Muscle layer of duodenum (tissue), 2 donors: ENCODE results near the gene SUPT3H.

Experiments
- H3K27ac ChIP-seq: one replicate; pipeline ENCODE4 v1.7.0; 2013; ENCODE audit warnings: mild to moderate bottlenecking, low read length
- H3K27me3 ChIP-seq: one replicate; pipeline ENCODE4 v1.7.0; 2013; ENCODE audit warnings: low read depth, mild to moderate bottlenecking, control low read depth, low read length
- H3K36me3 ChIP-seq, 2 donors: one replicate each; pipeline ENCODE4 v1.7.0; 2013; ENCODE audit warnings: low read length in 2 of 2, control low read depth in 1 of 2, mild to moderate bottlenecking in 1 of 2; ENCODE audit not compliant: insufficient read depth in 2 of 2, control insufficient read depth in 1 of 2
- H3K4me1 ChIP-seq, 2 donors: one replicate each; pipeline ENCODE4 v1.7.0; 2013; ENCODE audit warnings: low read length in 2 of 2, mild to moderate bottlenecking in 2 of 2, control low read depth in 1 of 2, moderate library complexity in 1 of 2; ENCODE audit not compliant: insufficient read depth in 2 of 2, control insufficient read depth in 1 of 2
- H3K4me3 ChIP-seq, 2 donors: one replicate each; pipeline ENCODE4 v1.7.0; 2013; ENCODE audit warnings: low read length in 2 of 2, low read depth in 1 of 2, mild to moderate bottlenecking in 1 of 2
- H3K9me3 ChIP-seq, 2 donors: one replicate each; pipeline ENCODE4 v1.7.0; 2013; ENCODE audit warnings: low read length in 2 of 2, control low read depth in 1 of 2, mild to moderate bottlenecking in 1 of 2; ENCODE audit not compliant: control insufficient read depth in 1 of 2
- donor health status: healthy.

The SUPT3H gene

DNA sequence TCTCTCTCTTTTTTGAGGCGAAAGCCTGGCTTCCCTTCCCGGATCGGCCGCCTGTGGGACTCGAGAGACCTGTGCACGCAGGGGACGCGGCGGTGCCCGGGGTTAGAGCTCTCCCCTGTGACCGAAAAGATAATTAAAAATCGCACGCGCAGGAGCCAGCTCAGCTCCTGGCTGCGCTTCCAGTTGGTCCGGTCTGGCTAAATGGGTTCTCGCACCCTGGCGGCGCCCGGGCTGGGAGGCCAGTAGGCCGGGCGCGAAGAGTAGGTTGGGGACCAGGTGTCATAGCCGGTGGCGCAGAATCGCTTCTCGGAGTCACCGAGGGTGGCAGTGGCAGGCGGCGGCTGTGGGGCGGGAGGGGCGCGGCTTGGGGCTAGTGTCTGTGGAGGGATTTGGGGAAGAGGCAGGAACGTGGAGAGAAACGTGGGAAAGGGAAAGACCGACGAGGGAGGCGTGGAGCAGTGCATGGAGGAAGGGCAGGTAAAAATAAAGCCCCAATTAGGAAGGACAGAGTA lies 41.9 kb upstream of the SUPT3H start:
- H3K27me3 ChIP-seq: peaks cover 42% of the 10 kb centered on the region

DNA sequence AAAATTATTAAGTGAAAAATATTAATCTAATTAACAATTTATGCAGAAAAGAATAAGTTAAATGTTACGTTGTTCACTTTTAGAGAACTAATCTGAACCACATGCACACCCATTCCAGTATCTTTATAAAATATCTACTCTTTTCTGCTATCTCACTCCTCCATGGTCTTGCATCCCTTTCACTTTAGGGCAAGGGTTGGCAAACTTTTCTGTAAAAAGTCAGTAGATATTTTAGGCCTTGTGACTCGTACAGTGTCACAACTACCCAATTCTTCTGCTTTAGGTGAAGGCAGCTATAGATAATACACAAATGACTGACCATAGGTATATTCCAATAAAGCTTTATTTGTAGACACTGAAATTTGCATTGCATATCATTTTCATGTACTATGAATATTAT lies 39.7 kb upstream of the SUPT3H start:
- Histone ChIP-seq H3K36me3 (no peaks in the 10 kb centered on the region), H3K27ac (no peak overlapping the region), H3K27me3 (peaks cover 33% of the 10 kb centered on the region), H3K4me3 (no peak overlapping the region), H3K9me3 (no peaks in the 10 kb centered on the region), H3K4me1 (peaks cover 0 to 22% of the 10 kb centered on the region in 2 donors)

More for the DNA sequence above, 41.9 kb upstream of the SUPT3H start:
- H3K27ac ChIP-seq: no peak overlapping the region
- H3K36me3 ChIP-seq: no peaks in the 10 kb centered on the region
- H3K9me3 ChIP-seq: no peaks in the 10 kb centered on the region
- peak overlapping the region; percentile 8 to 53 for H3K4me3 ChIP-seq
- peaks cover 0 to 34% of the 10 kb centered on the region in 2 donors for H3K4me1 ChIP-seq

DNA sequence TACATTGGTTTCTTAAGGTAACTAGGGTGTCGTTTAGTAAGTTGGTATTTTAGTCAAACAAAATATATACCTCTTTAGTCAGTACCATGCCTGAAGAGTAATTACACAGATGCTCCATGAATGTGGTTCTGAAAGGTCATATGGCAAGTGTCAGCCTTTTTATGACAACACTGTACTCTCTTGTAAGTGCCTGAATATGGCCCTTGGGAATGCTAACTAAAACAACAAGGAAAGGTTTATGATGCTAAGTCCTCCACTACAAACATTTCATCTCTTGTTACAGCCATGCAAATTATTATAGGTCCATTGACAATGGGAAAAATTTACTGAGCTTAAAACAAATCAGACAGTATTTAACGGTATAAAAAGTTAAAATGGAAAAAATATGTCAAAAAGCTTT lies 39.0 kb upstream of the SUPT3H start:
- no peak overlapping the region for H3K4me3 ChIP-seq
- no peaks in the 10 kb centered on the region for H3K9me3 ChIP-seq
- H3K27ac ChIP-seq: no peak overlapping the region
- H3K4me1 ChIP-seq: peaks cover 0 to 17% of the 10 kb centered on the region in 2 donors
- H3K27me3 ChIP-seq: peaks cover 33% of the 10 kb centered on the region
- H3K36me3 ChIP-seq: no peaks in the 10 kb centered on the region

DNA sequence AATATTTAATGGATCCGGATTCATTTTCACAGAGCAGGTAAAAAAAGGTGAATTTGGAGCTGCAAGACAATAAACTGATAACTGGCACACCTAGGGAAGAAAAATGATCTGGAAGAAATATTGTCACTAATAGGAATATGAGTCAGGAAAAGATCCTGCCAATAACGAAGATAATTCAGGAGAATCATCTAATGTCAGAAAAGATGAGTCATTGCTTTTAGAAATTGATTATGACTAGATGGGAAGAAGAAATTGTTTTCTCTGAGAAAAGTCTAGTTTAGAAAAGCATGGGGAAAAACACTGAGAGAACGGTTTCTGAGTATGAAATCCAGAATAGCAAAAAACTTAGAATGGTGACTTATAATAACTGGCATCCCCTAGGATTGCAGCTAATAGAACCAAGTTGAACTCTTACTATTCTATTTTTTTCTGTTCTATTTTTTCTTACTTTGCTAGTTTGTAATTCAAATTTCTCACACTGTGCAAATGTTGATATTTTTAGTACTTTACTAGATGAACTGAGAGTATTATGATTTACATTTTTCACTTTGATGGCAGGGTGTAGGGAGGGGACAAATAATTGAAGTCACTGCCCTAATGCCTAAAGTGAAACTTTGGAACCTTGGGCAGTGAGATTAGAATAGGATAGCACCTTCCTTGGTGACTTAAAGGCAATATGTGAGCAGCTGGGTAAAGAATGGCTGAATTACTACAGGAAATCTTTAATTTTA lies 38.2 kb upstream of the SUPT3H start:
- H3K27ac ChIP-seq: no peak overlapping the region
- H3K36me3 ChIP-seq: no peaks in the 10 kb centered on the region
- no peaks in the 10 kb centered on the region for H3K9me3 ChIP-seq
- peaks cover 26% of the 10 kb centered on the region for H3K27me3 ChIP-seq
- H3K4me1 ChIP-seq: peaks cover 0 to 11% of the 10 kb centered on the region in 2 donors
- H3K4me3 ChIP-seq: no peak overlapping the region

DNA sequence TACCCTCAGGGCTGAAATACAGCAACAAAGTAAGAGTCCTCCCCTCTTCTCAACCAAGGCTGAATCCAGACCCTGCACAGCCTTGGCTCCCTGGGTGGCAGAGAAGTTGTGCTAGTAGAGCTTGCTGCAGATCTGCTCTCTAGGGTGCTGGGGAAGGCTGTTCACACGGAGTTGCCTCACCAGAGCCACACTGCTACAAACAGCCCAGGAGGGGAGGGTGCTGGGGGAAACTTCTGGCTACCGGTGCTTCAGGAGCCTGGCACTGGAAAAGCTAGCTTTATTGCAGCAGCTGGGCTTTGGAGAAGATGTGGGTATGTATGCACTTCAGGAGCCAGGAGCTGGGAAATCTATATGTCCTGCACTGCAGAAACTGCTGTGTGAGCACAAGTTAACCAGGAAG lies 37.6 kb upstream of the SUPT3H start:
- Histone ChIP-seq H3K4me3 (no peak overlapping the region), H3K4me1 (peaks cover 0 to 11% of the 10 kb centered on the region in 2 donors), H3K27ac (no peak overlapping the region), H3K36me3 (no peaks in the 10 kb centered on the region), H3K9me3 (no peaks in the 10 kb centered on the region), H3K27me3 (peaks cover 19% of the 10 kb centered on the region)

DNA sequence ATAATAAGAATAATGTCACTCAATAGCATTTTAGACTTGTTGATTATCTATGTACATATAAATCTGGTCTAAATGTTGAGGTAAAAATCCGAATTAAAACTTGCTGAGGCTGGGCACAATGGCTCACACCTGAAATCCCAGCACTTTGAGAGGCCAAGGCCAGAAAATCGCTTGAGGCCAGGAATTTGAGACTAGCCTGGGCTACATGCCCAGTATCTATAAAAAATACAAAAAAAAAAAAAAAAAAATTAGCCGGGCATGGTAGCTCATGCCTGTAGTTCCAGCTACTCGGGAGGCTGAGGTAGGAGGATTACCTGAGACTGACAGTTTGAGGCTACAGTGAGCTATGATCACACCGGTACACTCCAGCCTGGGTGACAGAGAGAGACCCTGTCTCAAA lies 34.2 kb upstream of the SUPT3H start:
- Histone ChIP-seq H3K27ac (no peak overlapping the region), H3K27me3 (no peaks in the 10 kb centered on the region), H3K9me3 (no peaks in the 10 kb centered on the region), H3K4me3 (no peak overlapping the region), H3K4me1 (no peaks in the 10 kb centered on the region), H3K36me3 (no peaks in the 10 kb centered on the region)

DNA sequence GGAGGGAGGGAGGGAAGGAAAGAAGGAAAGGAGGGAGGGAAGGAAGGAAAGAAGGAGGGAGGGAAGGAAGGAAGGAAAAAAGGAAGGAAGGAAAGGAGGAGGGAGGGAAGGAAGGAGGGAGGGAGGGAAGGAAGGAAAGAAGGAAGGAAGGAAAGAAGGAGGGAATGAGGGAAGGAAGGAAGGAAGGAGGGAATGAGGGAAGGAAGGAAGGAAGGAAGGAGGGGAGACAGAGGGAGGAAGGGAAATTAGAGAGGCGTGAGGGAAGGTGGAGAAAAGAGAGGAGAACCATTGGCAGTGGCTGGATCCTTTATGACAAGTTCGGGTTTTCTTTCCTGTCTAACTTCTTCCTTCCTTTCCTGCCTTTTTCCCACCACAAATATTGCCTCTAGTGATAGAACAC lies 22.3 kb upstream of the SUPT3H start:
- Histone ChIP-seq H3K27me3 (no peaks in the 10 kb centered on the region), H3K4me3 (no peak overlapping the region), H3K9me3 (no peaks in the 10 kb centered on the region), H3K27ac (no peak overlapping the region), H3K36me3 (no peaks in the 10 kb centered on the region), H3K4me1 (no peaks in the 10 kb centered on the region)

DNA sequence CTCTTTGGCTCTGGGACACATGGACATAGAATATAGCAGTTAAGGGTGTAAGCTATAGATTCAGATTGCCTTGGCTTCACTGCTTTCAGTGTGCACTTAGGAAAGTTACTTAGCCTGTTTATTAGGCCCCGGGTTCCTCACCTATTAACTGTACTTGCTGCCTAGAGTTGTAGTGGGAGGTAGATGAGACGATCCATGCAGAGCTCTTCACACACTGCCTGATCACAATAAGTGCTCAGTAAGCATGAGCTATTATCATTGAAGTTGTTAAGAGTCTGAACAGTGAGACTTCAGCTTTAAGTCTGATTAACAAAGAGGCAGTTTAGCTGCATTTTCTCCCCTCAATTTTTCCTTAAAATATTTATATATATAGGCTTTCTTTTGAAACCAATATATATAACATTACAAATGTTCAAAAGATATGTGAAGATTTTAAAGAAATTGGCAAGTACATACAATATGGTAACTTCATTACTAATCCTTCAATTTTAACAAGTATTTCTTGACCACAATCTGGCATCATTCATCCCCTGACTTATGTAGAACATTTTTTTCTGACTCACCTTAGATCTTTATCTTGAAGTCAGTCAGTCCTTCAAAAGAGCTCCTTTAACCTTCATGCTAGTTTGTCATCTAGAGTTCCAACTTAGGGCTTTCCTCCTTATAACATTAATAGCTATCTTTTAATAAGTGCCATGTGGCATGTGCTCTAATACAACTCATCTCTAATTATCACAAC lies 20.5 kb upstream of the SUPT3H start:
- no peaks in the 10 kb centered on the region for H3K4me1 ChIP-seq
- no peaks in the 10 kb centered on the region for H3K36me3 ChIP-seq
- no peaks in the 10 kb centered on the region for H3K9me3 ChIP-seq
- H3K4me3 ChIP-seq: no peak overlapping the region
- H3K27ac ChIP-seq: no peak overlapping the region
- H3K27me3 ChIP-seq: no peaks in the 10 kb centered on the region

DNA sequence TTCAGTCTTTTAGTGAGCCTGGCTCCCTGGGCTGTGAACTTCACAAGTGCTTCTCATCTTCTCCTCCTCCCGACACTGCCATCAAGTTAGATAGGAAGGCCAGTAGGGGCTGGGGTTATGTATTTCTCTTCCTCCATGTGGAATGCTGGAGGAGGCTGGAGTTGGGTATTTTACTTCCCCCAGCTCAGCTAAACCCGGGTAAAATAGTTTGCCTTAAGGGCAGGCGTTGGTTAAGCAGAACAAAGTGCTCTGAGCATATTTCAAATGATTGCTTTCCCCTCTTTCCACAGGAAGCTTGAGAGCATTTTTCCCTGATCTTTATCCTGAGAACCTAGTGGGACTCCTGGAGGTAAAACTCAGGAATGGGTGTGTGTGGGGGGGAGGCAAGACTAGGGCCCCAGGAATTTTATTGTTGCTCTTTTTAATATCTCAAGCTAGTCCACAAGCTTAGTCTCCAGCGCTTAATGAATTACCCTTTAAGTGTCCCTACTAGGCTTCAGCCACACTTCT lies 16.9 kb upstream of the SUPT3H start:
- H3K9me3 ChIP-seq: no peaks in the 10 kb centered on the region
- no peaks in the 10 kb centered on the region for H3K27me3 ChIP-seq
- no peaks in the 10 kb centered on the region for H3K36me3 ChIP-seq
- H3K4me3 ChIP-seq: no peak overlapping the region
- no peak overlapping the region for H3K27ac ChIP-seq
- H3K4me1 ChIP-seq: no peaks in the 10 kb centered on the region

DNA sequence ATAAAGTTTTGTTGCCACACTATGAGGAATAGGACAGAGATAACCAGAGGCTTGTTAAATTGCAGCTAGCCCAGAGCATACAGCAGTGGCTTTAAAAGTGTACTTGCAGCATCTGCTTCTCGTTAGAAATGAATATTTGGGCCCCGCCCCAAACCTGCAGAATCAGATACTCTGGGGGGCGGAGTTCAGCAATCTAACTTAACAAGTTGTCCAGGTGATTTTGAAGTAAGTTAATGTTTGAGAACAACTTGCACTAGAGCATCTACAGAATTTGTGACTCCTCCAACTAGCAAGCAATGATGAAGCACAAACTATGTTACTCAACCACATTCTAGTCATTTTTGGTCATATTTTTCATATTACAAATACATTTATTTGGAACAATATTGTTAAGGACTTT lies 10.6 kb upstream of the SUPT3H start:
- Histone ChIP-seq H3K4me3 (no peak overlapping the region), H3K27me3 (no peaks in the 10 kb centered on the region), H3K4me1 (no peaks in the 10 kb centered on the region), H3K36me3 (no peaks in the 10 kb centered on the region), H3K27ac (no peak overlapping the region), H3K9me3 (no peaks in the 10 kb centered on the region)

DNA sequence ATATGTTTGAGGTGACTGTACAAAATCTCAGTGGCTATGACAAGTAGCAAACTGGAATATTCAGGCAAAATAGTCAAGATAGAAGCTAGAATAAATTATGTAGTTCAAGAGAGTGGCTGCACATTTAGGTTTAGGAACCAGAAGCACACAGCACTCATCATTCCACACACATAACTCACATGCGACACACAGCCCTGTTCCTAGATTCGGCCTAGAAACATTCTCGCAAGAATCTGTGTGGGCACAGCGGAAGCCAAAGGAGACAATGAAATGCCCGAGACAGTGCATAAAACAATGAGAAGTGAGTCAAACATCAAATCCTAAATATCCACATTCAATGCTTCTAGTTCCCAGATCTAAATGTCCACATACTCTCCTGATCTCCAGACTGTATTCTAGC lies 9.5 kb upstream of the SUPT3H start:
- no peaks in the 10 kb centered on the region for H3K36me3 ChIP-seq
- no peaks in the 10 kb centered on the region for H3K27me3 ChIP-seq
- no peaks in the 10 kb centered on the region for H3K9me3 ChIP-seq
- H3K4me1 ChIP-seq: no peaks in the 10 kb centered on the region
- H3K4me3 ChIP-seq: no peak overlapping the region
- H3K27ac ChIP-seq: no peak overlapping the region
